GM18498 (cell line): ENCODE measurements around the gene EBI3.
"Not testable (repeated sequence)": the region's sequence is repeated elsewhere in the genome, so short reads cannot be mapped to it uniquely, and the experiment has no call there.

Source experiments
- ATAC-seq: cut with Tn5 transposase; IDR thresholded peaks from one replicate; pipeline ENCODE4 v1.9.1; 2021; ENCODE audit warnings: mild to moderate bottlenecking, moderate library complexity; ENCODE audit not compliant: unreplicated experiment

Gene EBI3

GRCh38 chr19:4229179-4229931 is at the start of gene EBI3:
Gene EBI3 (plus strand): TSS chr19:4229523. CDS start chr19:4229551, 28 bp downstream.
- ATAC-seq, result peak; percentile 61

GRCh38 chr19:4181053-4181508 is 48.2 kb upstream of the EBI3 start:
- ATAC-seq, result no peak

GRCh38 chr19:4182084-4182810 is 47.1 kb upstream of the EBI3 start, which contains the start of the genes ANKRD24 and SIRT6:
Gene ANKRD24 (plus strand): TSS chr19:4182689. CDS start chr19:4186426, 3,737 bp downstream.
Gene SIRT6 (minus strand): TSS chr19:4182563. CDS start chr19:4182539, 24 bp downstream.
- ATAC-seq, result peak; percentile 61

- no peak for ATAC-seq
Observed at GRCh38 chr19:4183967-4184717, 45.2 kb upstream of the EBI3 start.

GRCh38 chr19:4184718-4185352 is 44.5 kb upstream of the EBI3 start:
- ATAC-seq, result no peak

- ATAC-seq, result no peak
Observed at GRCh38 chr19:4185413-4186086, 43.8 kb upstream of the EBI3 start.

GRCh38 chr19:4186087-4186993 is 43.0 kb upstream of the EBI3 start:
- no peak for ATAC-seq

- no peak for ATAC-seq
Observed at GRCh38 chr19:4187313-4188122, 41.8 kb upstream of the EBI3 start.

GRCh38 chr19:4189641-4190040 is 39.7 kb upstream of the EBI3 start:
- ATAC-seq, result no peak

- not testable (repeated sequence) for ATAC-seq
Observed at GRCh38 chr19:4192537-4192936, 36.8 kb upstream of the EBI3 start.

GRCh38 chr19:4194353-4194752 is 35.0 kb upstream of the EBI3 start:
- no peak for ATAC-seq

GRCh38 chr19:4196009-4196408 is 33.3 kb upstream of the EBI3 start:
- ATAC-seq, result no peak

GRCh38 chr19:4196587-4197148 is 32.7 kb upstream of the EBI3 start:
- ATAC-seq, result no peak

- ATAC-seq, result no peak
Observed at GRCh38 chr19:4197228-4197624, 32.1 kb upstream of the EBI3 start.

- no peak for ATAC-seq
Observed at GRCh38 chr19:4197625-4198466, 31.5 kb upstream of the EBI3 start.

GRCh38 chr19:4198467-4199126 is 30.7 kb upstream of the EBI3 start:
- ATAC-seq, result no peak
